ENCODE data around the gene RAB24. TPM values are rescaled to one million over a fixed set of nuclear protein-coding genes. Genes with fewer than 3 reads are reported as not detected.
A peak's percentile ranks its signal among the peaks of the same experiment; 100 is the strongest.

RAB24 gene
- total and polyA plus RNA-seq, 2 of the 4 experiments (the other 2 are of a cell fraction) = 18.5 to 60.8 TPM

DNA sequence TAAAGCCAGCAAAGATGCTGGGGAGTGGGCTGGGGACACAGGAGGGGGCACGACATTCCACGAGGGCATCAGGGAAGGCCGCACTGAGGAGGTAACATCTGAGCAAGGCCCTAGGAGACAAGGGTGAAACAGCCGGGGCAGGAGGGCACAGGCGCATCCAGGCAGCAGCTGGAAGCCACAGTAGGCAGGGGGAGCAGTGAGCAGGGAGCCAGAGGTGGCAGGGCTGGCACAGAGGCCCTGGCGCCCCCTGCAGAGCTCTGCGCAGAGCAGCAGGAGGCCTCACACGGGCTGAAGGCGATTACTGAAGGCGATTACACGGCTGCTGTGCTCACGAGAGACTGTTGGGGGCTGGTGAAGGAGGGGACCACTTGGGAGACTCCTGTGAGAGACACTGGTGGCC lies 32.6 kb upstream of the RAB24 start:
- no peak overlapping the region for H3K27ac ChIP-seq (ENCODE audit: insufficient read depth, low read length)
- dilution Hi-C loops (cut with HindIII; ENCODE audit: low sequenced_read_pairs, unreplicated experiment) = no loop called here
- POLR2A ChIA-PET (ENCODE audit: unreplicated experiment) = no interaction called here
- H2BK15ac ChIP-seq (ENCODE audit: low read depth, low read length) = no peak overlapping the region
- DNase-seq = no peak
- CTCF ChIA-PET = interaction anchor here (0.8 kb wide), 1 partner anchor 27 kb away, joined by 3 read pairs; no protein-coding TSS in a partner anchor
- H3K9me3 ChIP-seq (ENCODE audit: control insufficient read depth, insufficient read depth, low read length) = no peaks in the 10 kb centered on the region
- H3K23ac ChIP-seq (ENCODE audit: low read depth, low read length) = no peak overlapping the region
- peaks cover 75% of the 10 kb centered on the region for H3K36me3 ChIP-seq (ENCODE audit: control insufficient read depth, insufficient read depth, low read length)
- 0 out of 2 replicates have a peak, but pooled peaks cover 4% of the 10 kb centered on the region for H3K9me1 ChIP-seq (ENCODE audit: insufficient read depth, low read length)
- H3K4ac ChIP-seq (ENCODE audit: low read depth, low read length) = no peak overlapping the region
- H3K18ac ChIP-seq (ENCODE audit: low read depth, low read length) = no peak overlapping the region
- H4K5ac ChIP-seq (ENCODE audit: low read depth, low read length) = no peak overlapping the region
- peaks cover 13% of the 10 kb centered on the region for H4K20me1 ChIP-seq (ENCODE audit: insufficient read depth, low read length)
- no peak overlapping the region for H2BK5ac ChIP-seq (ENCODE audit: low read depth, low read length, poor library complexity, severe bottlenecking)
- H3K14ac ChIP-seq (replicated peaks; ENCODE audit: low read depth, low read length) = no peak overlapping the region
- H4K91ac ChIP-seq (ENCODE audit: insufficient read depth, low read depth, low read length) = no peak overlapping the region
- H2AK9ac ChIP-seq (replicated peaks; ENCODE audit: low read depth, low read length, poor library complexity) = no peak overlapping the region
- H4K8ac ChIP-seq (ENCODE audit: low read depth in 2 of 2, low read length in 2 of 2) = no peak overlapping the region
- H3K4me3 ChIP-seq (ENCODE audit: insufficient read depth, low read depth, low read length) = no peak overlapping the region
- no peak overlapping the region for H3K4me2 ChIP-seq (ENCODE audit: low read depth, low read length)
- H3K56ac ChIP-seq (ENCODE audit: extremely low read depth, insufficient read depth, low read length) = no peak overlapping the region
- H3K4me1 ChIP-seq (ENCODE audit: control insufficient read depth, insufficient read depth, low read length) = no peaks in the 10 kb centered on the region
- intact Hi-C loops (cut with micrococcal nuclease) = no loop called here
- BruUV-seq (replicated peaks) = no TSS peak
- TF ChIP-seq CTCF (conservative IDR thresholded peaks at IDR 0.05; ENCODE audit: low read depth, low read length) (peak; percentile 43), SMC3 (IDR thresholded peaks at IDR 0.05; ENCODE audit: low read depth, low read length) (peak; percentile 37; the same call in 1 of the 2 replicates), CEBPB (IDR thresholded peaks at IDR 0.05; ENCODE audit: low read depth, low read length) (no peak), RAD21 (IDR thresholded peaks at IDR 0.05; ENCODE audit: low read length) (peak; percentile 24; the same call in 1 of the 2 replicates)
- H3K9ac ChIP-seq (ENCODE audit: low read depth, low read length) = no peak overlapping the region
- WGBS, 2 experiments (ENCODE audit: extremely low coverage in 2 of 2, insufficient read length in 1 of 2) = 75% methylated on average over 6 of the region's 12 CpGs; no CpG with 5 or more reads in 1 of the 2 experiments
- ATAC-seq (ENCODE audit: low read depth) = peak; percentile 56
- no peak overlapping the region for H2BK20ac ChIP-seq (ENCODE audit: low read depth, low read length)
- in situ Hi-C loops (cut with MboI; ENCODE audit: low sequenced_read_pairs) = no loop called here
- H2AK5ac ChIP-seq (ENCODE audit: low read depth, low read length) = no peak overlapping the region
- no peak overlapping the region for H2BK120ac ChIP-seq (ENCODE audit: low read depth, low read length)
- H2AFZ ChIP-seq (replicated peaks; ENCODE audit: low read length, poor library complexity) = no peak overlapping the region
- H3K27me3 ChIP-seq (ENCODE audit: control insufficient read depth, insufficient read depth, low read length) = no peaks in the 10 kb centered on the region
- peaks cover 7 to 20% of the 10 kb centered on the region in 2 experiments for H3K79me1 ChIP-seq (ENCODE audit: low read depth in 1 of 2, low read length in 2 of 2)
